ENCODE results near the gene ZC3H12D.
"Not testable (repeated sequence)": the region's sequence is repeated elsewhere in the genome, so short reads cannot be mapped to it uniquely, and the experiment has no call there.

The ZC3H12D gene

DNA sequence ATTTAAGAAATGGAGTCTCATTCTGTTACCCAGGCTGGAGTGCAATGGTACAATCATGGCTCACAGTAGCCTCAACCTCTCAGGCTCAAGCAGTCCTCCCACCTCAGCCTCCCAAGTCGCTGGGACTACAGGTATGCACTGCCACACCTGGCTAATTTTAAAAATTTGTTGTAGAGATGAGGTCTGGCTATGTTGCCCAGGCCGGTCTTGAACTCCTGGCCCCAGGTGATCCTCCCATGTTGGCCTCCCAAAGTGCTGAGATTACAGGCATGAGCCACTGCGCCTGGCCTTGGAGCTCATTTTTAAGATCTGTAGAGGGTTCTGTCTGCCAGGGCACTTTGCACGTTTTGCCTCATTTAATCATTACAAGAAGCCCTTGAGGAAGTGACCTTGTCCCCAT is 17.5 kb downstream of the ZC3H12D start:
- DNase-seq (ENCODE audit: extremely low read depth, low read depth) = no peak
- H3K4me3 ChIP-seq (replicated peaks; ENCODE audit: low read depth, low read length) = no peak overlapping the region
- TF ChIP-seq, protein P1, sequence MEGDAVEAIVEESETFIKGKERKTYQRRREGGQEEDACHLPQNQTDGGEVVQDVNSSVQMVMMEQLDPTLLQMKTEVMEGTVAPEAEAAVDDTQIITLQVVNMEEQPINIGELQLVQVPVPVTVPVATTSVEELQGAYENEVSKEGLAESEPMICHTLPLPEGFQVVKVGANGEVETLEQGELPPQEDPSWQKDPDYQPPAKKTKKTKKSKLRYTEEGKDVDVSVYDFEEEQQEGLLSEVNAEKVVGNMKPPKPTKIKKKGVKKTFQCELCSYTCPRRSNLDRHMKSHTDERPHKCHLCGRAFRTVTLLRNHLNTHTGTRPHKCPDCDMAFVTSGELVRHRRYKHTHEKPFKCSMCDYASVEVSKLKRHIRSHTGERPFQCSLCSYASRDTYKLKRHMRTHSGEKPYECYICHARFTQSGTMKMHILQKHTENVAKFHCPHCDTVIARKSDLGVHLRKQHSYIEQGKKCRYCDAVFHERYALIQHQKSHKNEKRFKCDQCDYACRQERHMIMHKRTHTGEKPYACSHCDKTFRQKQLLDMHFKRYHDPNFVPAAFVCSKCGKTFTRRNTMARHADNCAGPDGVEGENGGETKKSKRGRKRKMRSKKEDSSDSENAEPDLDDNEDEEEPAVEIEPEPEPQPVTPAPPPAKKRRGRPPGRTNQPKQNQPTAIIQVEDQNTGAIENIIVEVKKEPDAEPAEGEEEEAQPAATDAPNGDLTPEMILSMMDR (IDR thresholded peaks at IDR 0.05; ENCODE audit: low read depth, low read length, missing control alignments) = no peak

DNA sequence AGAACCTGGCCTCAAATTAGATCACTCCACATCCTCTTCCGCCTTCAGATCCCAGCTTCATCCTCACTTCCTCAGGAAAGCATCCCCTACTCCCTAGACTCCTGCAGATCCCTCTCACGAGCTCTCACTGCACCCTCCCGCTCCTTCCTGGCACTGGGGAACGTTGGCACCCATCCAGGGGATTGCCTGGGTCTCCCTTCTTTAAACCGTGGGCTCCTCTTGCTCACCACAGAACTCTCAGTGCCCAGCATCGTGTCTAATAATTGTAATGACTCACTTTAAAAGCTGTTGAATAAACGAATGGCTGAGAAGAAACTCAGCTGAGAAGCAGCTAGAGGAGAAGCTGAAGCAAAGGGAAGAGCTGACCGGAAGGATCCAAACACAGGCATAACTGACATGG is 20.4 kb downstream of the ZC3H12D start:
- H3K4me3 ChIP-seq (replicated peaks; ENCODE audit: low read depth, low read length) = no peak overlapping the region
- TF ChIP-seq, protein P1 (IDR thresholded peaks at IDR 0.05; ENCODE audit: low read depth, low read length, missing control alignments) = no peak
- DNase-seq (ENCODE audit: extremely low read depth, low read depth) = no peak

DNA sequence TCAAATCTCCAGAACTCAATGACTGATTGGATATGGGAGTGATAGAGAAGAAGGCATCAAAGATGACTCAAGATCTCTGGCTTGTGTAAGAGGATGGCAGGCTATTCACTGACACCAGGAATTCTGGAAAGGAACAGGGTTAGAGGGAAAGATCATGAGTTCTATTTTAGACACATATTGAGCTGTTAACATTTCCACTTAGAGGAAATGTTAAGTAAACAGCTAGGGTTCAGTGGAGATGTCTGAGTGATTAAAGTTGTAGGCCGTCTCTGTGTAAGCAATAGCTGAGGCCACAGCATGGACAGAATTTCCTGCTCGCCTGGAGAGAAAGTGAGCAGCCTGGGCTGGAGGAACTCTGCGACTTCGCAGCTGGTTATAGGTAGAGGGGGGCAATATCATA is 21.0 kb downstream of the ZC3H12D start:
- no peak for DNase-seq (ENCODE audit: extremely low read depth, low read depth)
- no peak overlapping the region for H3K4me3 ChIP-seq (replicated peaks; ENCODE audit: low read depth, low read length)
- TF ChIP-seq, protein P1 (IDR thresholded peaks at IDR 0.05; ENCODE audit: low read depth, low read length, missing control alignments) = no peak

DNA sequence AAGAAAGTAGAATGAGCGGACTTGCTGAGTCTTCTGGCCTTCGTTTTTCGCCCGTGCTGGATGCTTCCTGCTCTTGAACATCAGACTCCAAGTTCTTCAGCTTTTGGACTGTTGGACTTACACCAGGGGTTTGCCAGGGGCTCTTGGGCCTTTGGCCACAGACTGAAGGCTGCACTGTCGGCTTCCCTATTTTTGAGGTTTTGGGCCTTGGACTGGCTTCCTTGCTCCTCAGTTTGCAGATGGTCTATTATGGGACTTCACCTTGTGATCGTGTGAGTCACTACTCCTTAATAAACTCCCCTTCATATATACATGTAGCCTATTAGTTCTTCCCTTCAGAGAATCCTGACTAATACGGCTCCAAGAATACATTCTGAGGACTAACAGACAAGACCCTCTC is 22.1 kb downstream of the ZC3H12D start:
- H3K4me3 ChIP-seq (replicated peaks; ENCODE audit: low read depth, low read length); DNase-seq (ENCODE audit: extremely low read depth, low read depth): not testable (repeated sequence)

DNA sequence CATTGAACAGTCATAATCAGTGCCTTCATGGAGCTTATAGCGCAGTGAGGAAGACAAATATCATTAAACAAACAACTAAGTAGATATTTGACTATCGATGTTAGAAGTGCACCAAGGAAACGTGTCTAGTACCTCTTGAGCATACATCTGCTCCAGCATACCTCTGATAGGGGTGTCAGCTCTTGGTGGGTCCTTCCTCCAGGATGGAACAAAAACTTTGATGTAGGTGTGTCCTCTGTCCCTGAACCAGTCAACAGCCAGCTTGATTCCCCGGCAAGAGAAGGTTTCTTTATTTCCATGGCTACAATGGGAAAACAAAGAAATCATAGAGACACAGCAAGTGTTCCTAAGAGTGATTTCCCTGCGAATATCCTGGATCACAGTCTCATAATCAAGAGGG is 23.1 kb downstream of the ZC3H12D start:
- TF ChIP-seq, protein P1 (IDR thresholded peaks at IDR 0.05; ENCODE audit: low read depth, low read length, missing control alignments) = no peak
- H3K4me3 ChIP-seq (replicated peaks; ENCODE audit: low read depth, low read length) = no peak overlapping the region
- no peak for DNase-seq (ENCODE audit: extremely low read depth, low read depth)

DNA sequence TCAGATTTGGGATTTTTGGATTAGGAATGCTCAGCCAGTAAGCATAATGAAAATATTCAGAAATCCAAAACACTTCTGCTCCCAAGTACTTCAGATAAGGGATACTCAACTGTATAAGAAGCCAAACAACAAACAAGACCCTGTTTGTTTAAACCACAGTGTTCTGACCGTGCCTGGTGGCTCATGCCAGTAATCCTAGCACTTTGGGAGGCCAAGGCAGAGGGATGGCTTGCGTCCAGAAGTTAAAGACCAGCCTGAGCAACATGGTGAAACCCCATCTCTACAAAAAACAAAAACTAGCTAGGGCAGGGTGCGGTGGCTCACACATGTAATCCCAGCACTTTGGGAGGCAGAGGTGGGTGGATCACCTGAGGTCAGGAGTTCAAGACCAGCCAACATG is 24.6 kb downstream of the ZC3H12D start:
- H3K4me3 ChIP-seq (replicated peaks; ENCODE audit: low read depth, low read length); DNase-seq (ENCODE audit: extremely low read depth, low read depth): not testable (repeated sequence)

DNA sequence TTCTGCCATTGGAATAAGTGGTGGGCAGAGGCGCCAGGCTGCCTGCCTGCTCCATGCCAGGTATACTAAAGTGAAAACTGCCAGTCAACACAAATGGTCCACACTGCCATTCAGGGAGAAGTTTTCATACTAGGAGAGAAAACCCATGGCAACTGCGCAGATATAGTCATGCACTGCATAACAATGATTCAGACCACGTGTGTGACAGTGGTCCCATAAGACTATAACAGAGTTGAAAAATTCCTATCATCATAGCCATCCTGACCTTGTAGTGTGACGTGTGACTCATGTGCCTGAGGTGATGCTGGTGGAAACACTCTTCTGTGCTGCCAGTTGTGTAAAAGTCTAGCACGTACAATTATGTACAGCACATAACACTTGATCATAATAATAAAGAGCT is 25.1 kb downstream of the ZC3H12D start:
- DNase-seq (ENCODE audit: extremely low read depth, low read depth) = no peak
- TF ChIP-seq, protein P1 (IDR thresholded peaks at IDR 0.05; ENCODE audit: low read depth, low read length, missing control alignments) = no peak
- no peak overlapping the region for H3K4me3 ChIP-seq (replicated peaks; ENCODE audit: low read depth, low read length)

DNA sequence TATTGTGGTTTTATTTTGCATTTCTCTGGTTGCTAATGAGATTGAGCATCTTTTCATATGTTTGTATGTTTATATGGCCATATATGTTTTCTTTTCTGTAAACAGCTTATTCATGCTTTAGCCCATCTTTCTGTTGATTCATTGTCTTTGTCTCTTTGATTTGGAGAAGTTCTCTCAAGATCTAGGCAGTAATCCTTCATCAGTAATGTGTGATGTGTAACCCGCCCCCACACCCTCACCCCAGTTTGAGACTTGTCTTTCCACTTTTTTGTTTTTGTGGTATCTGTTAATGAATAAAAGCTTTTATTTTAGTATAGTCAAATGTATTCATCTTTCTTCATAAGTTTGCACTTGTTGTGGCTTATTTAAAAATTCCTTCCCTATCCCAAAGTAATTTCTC is 26.0 kb downstream of the ZC3H12D start:
- TF ChIP-seq, protein P1 (IDR thresholded peaks at IDR 0.05; ENCODE audit: low read depth, low read length, missing control alignments) = no peak
- DNase-seq (ENCODE audit: extremely low read depth, low read depth) = no peak
- H3K4me3 ChIP-seq (replicated peaks; ENCODE audit: low read depth, low read length) = no peak overlapping the region
